Upper lobe of left lung (tissue), 4 donors: ENCODE data around the gene HLA-DPA1.

ENCODE experiments used
- CTCF ChIP-seq, 6 experiments: fragments of 450-650 bp in 4 of 6; fragments of 200-600 bp in 2 of 6; sonication (generic) in 2 of 6; IDR thresholded peaks; one replicate each; pipeline ENCODE4 v1.5.1; 2016 to 2019; ENCODE audit warnings: antibody characterized with exemption in 6 of 6
- EP300 ChIP-seq, 4 donors: sonication (generic); formaldehyde crosslinking; IDR thresholded peaks; one replicate each; pipeline ENCODE4 v1.5.1; 2017; ENCODE audit warnings: antibody characterized with exemption in 4 of 4, control low read depth in 2 of 4
- POLR2A ChIP-seq, 4 donors: fragments of 450-650 bp; IDR thresholded peaks; one replicate each; pipeline ENCODE4 v1.5.1; 2016 to 2017; ENCODE audit warnings: antibody characterized with exemption in 4 of 4, mild to moderate bottlenecking in 2 of 4
- POLR2AphosphoS5 ChIP-seq, 2 donors: sonication (generic); formaldehyde crosslinking; IDR thresholded peaks; one replicate each; pipeline ENCODE4 v1.5.1; 2017; ENCODE audit warnings: antibody characterized with exemption in 2 of 2

- no peak for TF ChIP-seq POLR2A (IDR thresholded peaks at IDR 0.05)
- TF ChIP-seq CTCF (IDR thresholded peaks at IDR 0.05): no peak
- TF ChIP-seq POLR2AphosphoS5 (IDR thresholded peaks at IDR 0.05): no peak
- TF ChIP-seq EP300 (IDR thresholded peaks at IDR 0.05): no peak
Measured at GRCh38 chr6:33052627-33053026, 20.8 kb downstream of the HLA-DPA1 start.
